ENCODE measurements around the gene SIL1.
A peak's percentile ranks its signal among the peaks of the same experiment; 100 is the strongest.

GRCh38 chr5:139193928-139194327 is 4.2 kb downstream of the SIL1 start:
- TF ChIP-seq CTCF (IDR thresholded peaks at IDR 0.05; ENCODE audit: low read depth, low read length, poor library complexity, severe bottlenecking) (peak; percentile 38), EZH2phosphoT487 (IDR thresholded peaks at IDR 0.05; ENCODE audit: borderline replicate concordance, low read length) (no peak)
